Measurements from ENCODE around the gene KCNJ1. TPM values are rescaled to one million over a fixed set of nuclear protein-coding genes. Genes with fewer than 3 reads are reported as not detected.

The KCNJ1 gene
- total and polyA plus RNA-seq, 9 of the 15 experiments (the other 6 are each of a cell fraction or from before 2014, with no cell fraction given): not detected

DNA sequence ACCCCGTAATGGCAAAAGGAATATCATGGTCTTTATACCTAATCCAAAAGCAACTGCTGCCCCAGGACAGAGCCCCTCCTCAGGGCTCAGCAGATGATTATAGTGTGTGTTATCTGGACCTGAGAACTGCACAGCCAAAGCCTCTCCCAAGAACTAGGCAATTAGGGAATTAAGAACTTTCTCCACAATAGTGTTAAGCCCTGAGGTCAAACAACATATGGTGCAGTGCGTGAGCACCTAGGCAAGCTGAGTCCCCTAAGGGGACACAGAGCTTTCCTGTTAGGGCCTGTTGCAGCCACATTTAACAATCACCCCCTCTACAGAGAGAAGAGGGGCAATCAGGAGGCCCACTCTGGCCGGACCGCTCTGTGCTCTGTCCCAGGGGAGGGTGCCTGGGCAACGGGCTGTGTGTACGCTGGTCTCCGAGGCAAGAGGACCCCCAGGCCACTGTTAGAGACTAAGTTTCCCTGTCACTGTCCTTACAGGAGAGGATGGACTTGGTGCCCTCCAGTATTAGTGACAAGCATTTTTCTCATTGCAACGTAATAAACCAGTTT is 22.6 kb upstream of the KCNJ1 start:
- H2AFZ ChIP-seq (ENCODE audit: low read depth, low read length): no peak overlapping the region
- no peaks in the 10 kb centered on the region for H3K36me3 ChIP-seq (ENCODE audit: control insufficient read depth, insufficient read depth, low read length)
- H3K4me3 ChIP-seq: no peak overlapping the region
- no peak for FAIRE-seq
- H4K20me1 ChIP-seq (replicated peaks; ENCODE audit: control insufficient read depth, insufficient read depth, low read length): no peaks in the 10 kb centered on the region
- intact Hi-C loops (cut with micrococcal nuclease): loop anchor here (10.0 kb wide), 1 partner anchor 225 kb away; no protein-coding TSS in a partner anchor
- H3K4me2 ChIP-seq (ENCODE audit: insufficient read depth, low read length): no peak overlapping the region
- ATAC-seq: no peak
- peaks cover 0 to 20% of the 10 kb centered on the region in 2 experiments; a peak in 3 of 5 replicates for H3K27me3 ChIP-seq (ENCODE audit: control insufficient read depth in 2 of 2, insufficient read depth in 2 of 2, low read length in 2 of 2)
- TF ChIP-seq BRD4 (IDR thresholded peaks at IDR 0.05): no peak
- TF ChIP-seq, protein P1, sequence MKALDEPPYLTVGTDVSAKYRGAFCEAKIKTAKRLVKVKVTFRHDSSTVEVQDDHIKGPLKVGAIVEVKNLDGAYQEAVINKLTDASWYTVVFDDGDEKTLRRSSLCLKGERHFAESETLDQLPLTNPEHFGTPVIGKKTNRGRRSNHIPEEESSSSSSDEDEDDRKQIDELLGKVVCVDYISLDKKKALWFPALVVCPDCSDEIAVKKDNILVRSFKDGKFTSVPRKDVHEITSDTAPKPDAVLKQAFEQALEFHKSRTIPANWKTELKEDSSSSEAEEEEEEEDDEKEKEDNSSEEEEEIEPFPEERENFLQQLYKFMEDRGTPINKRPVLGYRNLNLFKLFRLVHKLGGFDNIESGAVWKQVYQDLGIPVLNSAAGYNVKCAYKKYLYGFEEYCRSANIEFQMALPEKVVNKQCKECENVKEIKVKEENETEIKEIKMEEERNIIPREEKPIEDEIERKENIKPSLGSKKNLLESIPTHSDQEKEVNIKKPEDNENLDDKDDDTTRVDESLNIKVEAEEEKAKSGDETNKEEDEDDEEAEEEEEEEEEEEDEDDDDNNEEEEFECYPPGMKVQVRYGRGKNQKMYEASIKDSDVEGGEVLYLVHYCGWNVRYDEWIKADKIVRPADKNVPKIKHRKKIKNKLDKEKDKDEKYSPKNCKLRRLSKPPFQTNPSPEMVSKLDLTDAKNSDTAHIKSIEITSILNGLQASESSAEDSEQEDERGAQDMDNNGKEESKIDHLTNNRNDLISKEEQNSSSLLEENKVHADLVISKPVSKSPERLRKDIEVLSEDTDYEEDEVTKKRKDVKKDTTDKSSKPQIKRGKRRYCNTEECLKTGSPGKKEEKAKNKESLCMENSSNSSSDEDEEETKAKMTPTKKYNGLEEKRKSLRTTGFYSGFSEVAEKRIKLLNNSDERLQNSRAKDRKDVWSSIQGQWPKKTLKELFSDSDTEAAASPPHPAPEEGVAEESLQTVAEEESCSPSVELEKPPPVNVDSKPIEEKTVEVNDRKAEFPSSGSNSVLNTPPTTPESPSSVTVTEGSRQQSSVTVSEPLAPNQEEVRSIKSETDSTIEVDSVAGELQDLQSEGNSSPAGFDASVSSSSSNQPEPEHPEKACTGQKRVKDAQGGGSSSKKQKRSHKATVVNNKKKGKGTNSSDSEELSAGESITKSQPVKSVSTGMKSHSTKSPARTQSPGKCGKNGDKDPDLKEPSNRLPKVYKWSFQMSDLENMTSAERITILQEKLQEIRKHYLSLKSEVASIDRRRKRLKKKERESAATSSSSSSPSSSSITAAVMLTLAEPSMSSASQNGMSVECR (CRISPR knock-in tag; IDR thresholded peaks at IDR 0.05): no peak
- no peak for TF ChIP-seq ZKSCAN3 (CRISPR knock-in tag; IDR thresholded peaks at IDR 0.05)
- TF ChIP-seq HIVEP1 (CRISPR knock-in tag; IDR thresholded peaks at IDR 0.05): no peak
- no peak for TF ChIP-seq SRSF7 (optimal IDR thresholded peaks at IDR 0.05; ENCODE audit: low read depth, low read length)
- no peak for TF ChIP-seq ZNF324 (CRISPR knock-in tag; IDR thresholded peaks at IDR 0.05)
- no peak for TF ChIP-seq CHD4 (IDR thresholded peaks at IDR 0.05; ENCODE audit: insufficient read depth, insufficient replicate concordance, low read depth, low read length, poor library complexity, severe bottlenecking)
- no peak for TF ChIP-seq POLR2AphosphoS5 (IDR thresholded peaks at IDR 0.05; ENCODE audit: control insufficient read depth, insufficient read depth, low read depth, low read length)
- TF ChIP-seq SMAD4 (CRISPR knock-in tag; conservative IDR thresholded peaks at IDR 0.05): no peak
- no peak for TF ChIP-seq RAD21 (CRISPR knock-in tag; conservative IDR thresholded peaks at IDR 0.05 in 1 of 2, IDR thresholded peaks at IDR 0.05 in 1 of 2)
- no peak for TF ChIP-seq CBX8 (IDR thresholded peaks at IDR 0.05; ENCODE audit: borderline replicate concordance, extremely low read depth, low read depth, low read length, poor library complexity, severe bottlenecking)
- TF ChIP-seq, protein P2, sequence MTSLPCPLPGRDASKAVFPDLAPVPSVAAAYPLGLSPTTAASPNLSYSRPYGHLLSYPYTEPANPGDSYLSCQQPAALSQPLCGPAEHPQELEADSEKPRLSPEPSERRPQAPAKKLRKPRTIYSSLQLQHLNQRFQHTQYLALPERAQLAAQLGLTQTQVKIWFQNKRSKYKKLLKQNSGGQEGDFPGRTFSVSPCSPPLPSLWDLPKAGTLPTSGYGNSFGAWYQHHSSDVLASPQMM (CRISPR knock-in tag; IDR thresholded peaks at IDR 0.05): no peak
- TF ChIP-seq, protein P3, sequence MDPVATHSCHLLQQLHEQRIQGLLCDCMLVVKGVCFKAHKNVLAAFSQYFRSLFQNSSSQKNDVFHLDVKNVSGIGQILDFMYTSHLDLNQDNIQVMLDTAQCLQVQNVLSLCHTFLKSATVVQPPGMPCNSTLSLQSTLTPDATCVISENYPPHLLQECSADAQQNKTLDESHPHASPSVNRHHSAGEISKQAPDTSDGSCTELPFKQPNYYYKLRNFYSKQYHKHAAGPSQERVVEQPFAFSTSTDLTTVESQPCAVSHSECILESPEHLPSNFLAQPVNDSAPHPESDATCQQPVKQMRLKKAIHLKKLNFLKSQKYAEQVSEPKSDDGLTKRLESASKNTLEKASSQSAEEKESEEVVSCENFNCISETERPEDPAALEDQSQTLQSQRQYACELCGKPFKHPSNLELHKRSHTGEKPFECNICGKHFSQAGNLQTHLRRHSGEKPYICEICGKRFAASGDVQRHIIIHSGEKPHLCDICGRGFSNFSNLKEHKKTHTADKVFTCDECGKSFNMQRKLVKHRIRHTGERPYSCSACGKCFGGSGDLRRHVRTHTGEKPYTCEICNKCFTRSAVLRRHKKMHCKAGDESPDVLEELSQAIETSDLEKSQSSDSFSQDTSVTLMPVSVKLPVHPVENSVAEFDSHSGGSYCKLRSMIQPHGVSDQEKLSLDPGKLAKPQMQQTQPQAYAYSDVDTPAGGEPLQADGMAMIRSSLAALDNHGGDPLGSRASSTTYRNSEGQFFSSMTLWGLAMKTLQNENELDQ (CRISPR knock-in tag; IDR thresholded peaks at IDR 0.05; ENCODE audit: borderline replicate concordance): no peak
- no peaks in the 10 kb centered on the region for H3K9me3 ChIP-seq (replicated peaks; ENCODE audit: control insufficient read depth, insufficient read depth, low read depth, low read length)
- in situ Hi-C loops (cut with MboI): loop anchor here (25.0 kb wide), 1 partner anchor 423 kb away; no protein-coding TSS in a partner anchor
- DNase-seq (ENCODE audit: extremely low read depth in 1 of 4, low spot score in 3 of 4): no peak
- WGBS (ENCODE audit: insufficient coverage, low coverage, missing lambda C conversion rate): 1% methylated on average over 8 of the region's 8 CpGs
- H3K79me2 ChIP-seq (ENCODE audit: control insufficient read depth, insufficient read depth, low read length): no peaks in the 10 kb centered on the region
- H3K9me1 ChIP-seq (ENCODE audit: control insufficient read depth, insufficient read depth, low read length): no peaks in the 10 kb centered on the region
- CTCF ChIA-PET (ENCODE audit: low intra/inter-chr PET ratio): no interaction called here
- no peak overlapping the region for H3K9ac ChIP-seq (ENCODE audit: insufficient read depth in 1 of 2, low read depth in 2 of 2, low read length in 2 of 2)
- BruUV-seq (replicated peaks): no TSS peak
- no peak overlapping the region for H3K27ac ChIP-seq (ENCODE audit: extremely low read depth, low read depth, low read length)
- POLR2A ChIA-PET: no interaction called here
- H3K4me1 ChIP-seq (replicated peaks in 1 of 2; ENCODE audit: control insufficient read depth in 2 of 2, insufficient read depth in 2 of 2, low read length in 2 of 2): peaks cover 0 to 3% of the 10 kb centered on the region in 2 experiments; a peak in 2 of 5 replicates
